ENCODE results near the gene SKI.

SKI gene

DNA sequence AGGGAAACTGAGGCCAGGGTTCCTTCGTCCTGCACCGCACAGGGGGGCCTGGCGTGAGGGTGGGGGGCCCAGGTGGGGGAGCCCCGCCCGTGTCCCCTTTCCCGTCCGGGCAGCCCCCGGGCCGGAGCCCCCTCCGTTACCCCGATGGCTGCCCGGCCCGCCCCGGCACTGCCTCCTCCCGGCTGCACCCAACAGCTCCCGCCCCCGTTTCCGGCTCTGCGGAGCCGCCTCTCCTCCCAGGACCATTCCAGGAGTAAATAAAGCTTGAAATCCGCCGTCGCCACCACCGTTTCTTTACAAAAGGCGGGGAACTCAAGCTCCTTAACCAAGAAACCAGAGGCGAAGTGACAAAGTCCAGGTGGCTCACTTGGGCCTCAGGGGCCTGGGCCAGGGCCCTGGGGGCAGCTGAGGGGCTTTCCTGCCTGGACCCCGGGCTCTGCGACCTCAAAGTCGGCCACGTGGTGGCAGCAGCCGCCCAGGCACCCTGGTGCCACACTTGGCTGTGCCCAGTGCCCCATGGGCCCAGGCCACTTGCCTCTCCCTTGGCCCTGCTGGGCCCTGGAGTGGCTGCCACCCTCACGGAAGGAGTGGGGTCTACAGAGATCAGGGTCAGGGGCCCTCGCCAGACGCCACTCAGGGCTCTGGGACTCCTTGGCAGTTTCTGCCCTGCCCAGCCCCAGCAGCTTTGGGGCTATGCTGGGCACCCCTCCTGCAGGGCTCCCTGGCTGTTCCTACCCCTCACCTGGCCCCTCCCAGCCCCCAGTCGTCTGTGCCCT is 33.0 kb upstream of the SKI start:
- peak; percentile 92 for DNase-seq

- no peak for DNase-seq
Measured at GRCh38 chr1:2195785-2196184, 32.3 kb upstream of the SKI start.

GRCh38 chr1:2196901-2197638 is 31.0 kb upstream of the SKI start:
- DNase-seq, result no peak

DNA sequence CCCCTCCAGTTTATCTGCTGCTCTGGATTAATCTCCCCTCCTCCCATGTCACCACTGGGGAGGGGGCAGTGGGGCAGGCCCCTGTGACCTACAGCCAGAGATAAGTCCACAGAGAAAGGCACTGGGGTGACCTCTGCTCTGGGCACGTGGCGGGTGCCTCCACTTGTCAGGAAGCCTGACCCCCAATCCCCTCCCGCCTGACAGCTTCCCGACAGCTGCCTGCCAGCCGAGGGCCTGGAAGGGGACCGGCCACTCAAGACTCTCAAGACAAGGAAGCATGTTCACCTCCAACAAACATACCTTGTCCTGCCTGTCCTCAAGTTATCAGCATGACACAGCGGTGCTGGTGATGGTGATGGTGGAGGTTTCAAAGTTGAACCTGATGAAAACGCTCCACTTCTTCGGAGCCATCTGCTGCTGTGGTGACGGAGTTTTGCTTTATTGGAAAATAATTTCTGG is 30.4 kb upstream of the SKI start:
- DNase-seq, result no peak

DNA sequence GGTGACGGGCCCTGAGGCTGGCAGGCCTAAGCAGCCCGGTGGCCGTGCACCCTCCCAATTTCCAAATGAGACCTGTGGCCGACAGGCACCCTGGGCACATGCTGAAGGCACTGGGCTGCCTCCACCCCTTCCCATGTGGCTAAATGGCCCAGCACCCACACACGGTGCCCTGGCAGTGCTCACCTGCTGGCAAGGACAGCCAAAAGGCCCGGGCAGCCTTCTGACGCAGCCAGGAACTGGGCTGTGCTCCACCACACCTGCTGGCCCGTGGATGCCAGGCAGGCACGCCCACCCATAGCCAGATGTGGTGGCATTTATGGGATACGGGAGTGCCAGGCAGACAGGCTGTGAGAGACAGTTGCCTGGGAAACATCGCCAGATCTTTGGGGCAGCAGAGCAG is 29.5 kb upstream of the SKI start:
- DNase-seq, result no peak

DNA sequence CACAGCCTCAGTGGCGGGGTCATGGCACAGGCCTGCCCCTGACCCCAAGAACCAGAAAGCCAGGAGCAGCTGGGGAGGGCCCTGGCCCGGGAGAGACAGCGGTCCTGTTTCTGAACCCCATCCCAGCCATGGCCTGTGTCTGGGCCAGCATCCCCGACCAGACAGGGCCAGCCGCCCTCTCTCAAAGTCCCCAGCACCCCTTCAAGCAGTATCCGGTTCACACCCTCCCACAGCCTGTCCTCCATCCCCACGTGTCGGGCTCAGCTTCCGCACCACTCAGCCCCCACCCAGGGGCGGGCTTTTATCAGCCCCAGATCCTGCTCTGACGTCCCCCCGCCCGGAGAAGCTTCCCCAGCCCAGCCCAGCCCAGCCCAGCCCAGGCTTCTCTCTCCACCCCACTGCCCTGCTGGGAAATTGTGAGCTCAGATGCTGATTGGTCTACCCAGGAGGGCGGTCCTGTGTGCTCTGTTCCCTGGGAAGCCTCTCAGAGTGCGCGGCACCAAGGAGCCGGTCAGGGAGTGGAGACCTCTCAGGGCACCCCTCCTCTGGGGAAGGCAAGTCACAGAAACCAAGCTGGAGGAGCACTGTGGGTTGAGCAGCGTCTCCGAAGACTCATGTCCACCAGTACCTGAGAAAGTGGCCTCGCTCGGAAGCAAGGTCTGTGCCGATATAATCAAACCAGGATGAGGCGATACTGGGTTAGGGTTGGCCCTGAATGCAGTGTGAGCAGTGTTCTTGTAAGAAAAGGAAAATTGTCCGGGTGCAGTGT is 28.9 kb upstream of the SKI start:
- DNase-seq, result peak; percentile 94

- DNase-seq, result no peak
Measured at GRCh38 chr1:2200308-2200943, 27.7 kb upstream of the SKI start.

- no peak for DNase-seq
Measured at GRCh38 chr1:2201062-2201461, 27.1 kb upstream of the SKI start.

DNA sequence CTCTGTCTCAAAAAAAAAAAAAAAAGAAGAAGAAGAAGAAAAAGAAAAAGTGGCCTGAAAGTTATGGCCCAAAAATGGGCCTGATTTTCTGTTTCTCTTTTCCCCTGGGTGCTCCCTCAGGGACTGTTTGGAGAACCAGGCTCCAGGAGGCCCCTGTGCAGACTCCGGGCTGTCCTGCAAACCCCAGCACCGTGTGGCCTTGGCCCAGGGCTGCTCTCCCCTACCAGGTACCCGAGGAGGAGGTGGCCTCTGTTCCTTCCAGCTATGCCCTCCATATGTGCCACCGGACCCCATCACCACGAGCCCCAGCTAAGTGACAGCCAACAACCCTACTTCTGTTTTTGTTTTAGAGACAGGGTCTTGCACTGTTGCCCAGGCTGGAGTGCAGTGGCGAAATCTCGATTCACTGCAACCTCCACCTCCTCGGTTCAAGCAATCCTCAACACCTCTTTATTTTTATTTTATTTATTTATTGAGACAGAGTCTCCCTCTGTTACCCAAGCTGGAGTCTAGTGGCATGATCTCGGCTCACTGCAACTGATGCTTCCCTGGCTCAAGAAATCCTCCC is 26.0 kb upstream of the SKI start:
- no peak for DNase-seq

GRCh38 chr1:2202843-2203601 is 25.1 kb upstream of the SKI start:
- DNase-seq, result no peak

DNA sequence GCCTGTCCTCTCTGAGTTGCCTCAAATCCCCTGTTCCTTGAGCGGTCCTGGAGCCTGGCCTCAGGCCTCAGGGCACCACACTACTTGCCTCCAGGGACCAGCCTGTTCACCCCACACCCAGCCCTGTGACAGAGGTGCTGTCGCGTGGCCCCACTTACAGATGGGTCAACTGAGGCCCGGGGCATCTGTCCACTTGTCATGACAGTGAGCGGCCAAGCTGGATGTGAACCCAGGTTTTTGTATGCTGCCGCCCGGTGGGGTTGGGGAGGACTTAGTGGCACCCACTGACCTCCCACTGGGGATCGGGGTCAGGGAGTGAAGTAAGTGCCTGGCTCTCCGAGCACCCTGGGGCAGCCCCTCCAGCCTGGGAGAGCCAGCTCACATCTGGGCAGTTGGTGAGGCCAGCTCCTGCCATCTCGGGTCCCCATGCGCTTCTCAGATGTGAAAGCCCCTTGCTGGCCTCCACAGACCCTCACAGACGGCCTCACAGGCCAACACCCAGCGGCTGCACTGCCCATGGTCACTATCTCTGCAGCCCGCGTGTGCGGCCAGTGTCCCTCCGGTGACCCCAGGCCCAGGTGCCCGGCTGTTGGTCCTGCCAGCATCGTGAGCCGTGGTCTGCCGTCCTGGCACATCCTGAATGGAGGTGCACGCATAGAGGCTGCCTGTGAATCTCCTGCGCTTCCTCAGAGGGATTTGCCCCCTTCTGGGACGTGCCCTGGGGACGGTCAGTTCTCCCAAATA is 24.3 kb upstream of the SKI start:
- no peak for DNase-seq

GRCh38 chr1:2204415-2205190 is 23.5 kb upstream of the SKI start:
- DNase-seq, result no peak

DNA sequence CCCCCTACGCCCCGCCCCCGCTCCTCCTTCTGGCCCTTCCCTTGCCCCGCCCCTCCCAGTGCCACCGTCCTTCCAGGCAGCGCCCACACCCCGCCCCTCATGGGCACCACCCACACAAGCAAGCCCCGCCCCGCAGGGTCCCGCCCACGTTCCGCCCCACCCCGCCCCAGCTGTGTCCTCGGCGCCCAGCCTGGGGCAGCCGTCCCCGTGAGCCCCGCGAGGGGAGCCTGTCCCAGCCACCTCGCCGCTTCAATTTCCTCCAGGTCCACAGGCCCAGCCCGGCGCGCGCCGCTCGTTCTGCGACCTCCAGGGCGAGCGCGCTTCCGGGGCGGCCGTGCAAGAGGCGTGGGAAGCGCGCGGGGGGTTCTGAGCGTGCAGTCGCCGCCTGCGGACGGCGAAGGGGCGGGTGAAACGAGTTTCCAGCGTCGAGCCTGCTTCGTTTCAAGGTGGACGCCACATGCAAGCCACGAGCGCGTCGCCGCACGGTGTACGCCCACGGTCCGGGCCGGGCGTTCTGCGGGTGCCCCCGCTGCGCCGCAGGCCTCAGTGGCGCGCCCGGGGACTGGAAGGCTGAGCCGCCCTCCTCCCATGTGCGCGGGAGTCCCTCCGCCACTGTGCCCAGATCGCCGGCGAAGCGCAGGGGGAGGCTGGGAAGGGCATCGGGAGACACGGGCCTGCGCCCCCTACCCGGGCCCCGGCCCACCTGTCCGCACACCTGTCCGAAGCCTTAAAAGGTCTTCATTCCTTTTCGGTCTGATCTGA is 22.7 kb upstream of the SKI start:
- peak; percentile 94 for DNase-seq

DNA sequence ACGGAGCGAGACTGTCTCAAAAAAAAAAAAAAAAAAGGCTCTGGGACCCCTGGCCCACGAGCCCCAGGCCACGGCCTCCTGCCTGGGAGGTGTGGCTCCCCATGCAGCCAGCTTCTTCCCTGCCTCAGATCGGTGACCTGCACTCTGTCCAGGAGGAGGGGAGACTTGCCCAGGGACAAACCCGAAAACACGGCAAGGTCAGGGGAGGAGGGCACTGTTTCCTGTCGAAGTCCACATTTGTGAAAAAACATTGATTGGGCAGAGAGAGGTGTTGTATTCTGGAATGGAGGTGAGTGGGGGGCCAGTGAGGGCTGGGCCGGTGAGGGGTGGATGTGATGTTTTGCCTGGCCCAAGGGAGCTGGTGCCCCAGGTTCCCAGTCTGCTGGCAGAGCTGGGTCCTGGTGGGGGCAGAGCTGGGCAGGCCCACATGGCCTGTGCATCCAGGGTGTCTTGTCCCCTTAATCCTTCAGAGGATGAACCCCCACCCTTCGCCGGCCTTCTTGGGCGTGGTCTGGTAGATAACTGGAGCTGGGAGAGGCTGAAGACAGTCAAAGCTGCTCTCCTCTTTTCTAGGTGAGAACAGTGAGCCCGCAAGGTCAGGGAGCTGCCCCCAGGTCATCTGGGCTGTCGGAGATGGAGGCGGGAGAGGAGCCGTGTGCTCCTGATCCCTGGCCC is 21.2 kb upstream of the SKI start:
- DNase-seq, result no peak

- DNase-seq, result no peak
Measured at GRCh38 chr1:2208309-2209239, 19.5 kb upstream of the SKI start.

DNA sequence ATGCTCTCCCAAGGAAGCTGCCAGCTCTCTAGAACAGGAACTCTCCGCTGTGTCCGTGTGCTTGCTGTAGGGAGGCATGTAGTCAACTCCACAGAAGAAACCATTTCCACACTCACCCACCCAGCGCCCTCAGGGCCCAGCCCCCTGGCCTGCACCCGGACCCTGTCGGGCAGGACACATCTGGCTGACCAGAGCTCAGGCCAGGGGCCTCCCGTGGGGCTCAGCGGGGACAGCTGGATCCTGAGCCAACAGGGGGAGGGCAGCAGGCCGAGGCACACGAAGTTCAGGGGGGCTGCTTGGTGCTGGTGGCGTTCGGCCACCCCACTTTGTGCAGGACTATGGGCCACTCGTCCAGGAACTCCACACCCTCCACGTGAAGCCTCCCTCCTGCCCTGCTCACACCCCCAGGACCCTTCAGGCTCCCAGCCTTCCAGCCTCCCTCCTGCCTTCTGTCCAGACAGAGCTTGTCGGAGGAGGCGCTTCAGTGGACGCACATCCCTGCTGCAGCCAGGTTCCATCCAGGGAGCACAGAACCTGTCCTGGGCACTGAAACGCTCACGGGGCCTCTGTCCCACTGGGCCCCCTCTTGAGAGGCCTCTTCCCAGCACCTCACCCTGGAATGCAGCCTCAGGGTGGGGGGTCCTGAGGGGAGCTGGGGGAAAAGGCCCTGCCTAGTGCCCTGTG is 18.6 kb upstream of the SKI start:
- DNase-seq, result no peak

DNA sequence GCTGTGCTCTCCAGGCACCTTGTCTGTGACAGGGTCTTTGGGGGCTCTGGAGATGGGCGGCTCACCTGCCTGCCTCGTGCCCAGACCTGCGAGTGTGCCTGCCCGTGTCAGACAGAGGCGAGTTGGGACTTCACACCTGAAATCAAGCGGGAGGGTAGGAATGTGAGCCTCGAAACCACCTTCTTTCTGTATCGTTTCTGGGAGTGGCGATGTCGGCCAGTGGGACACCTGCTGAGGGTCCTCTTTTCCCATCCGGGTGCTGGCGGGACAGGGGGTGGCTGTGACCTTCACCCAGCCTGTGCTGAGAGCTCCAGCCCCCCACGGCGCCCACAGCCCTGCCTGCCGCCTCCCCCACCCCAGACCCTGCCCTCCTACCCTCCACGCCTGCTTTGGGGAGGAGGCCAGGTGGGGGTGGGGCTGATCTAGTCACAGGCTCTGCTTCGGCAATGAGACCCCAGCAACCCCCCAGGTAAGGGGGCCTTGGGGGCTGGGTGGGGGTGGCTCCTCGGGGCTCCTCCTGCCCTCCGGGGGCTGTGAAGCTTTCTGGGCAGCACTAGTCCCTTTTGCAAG is 17.9 kb upstream of the SKI start:
- no peak for DNase-seq
